Karpas-422 (cell line): ENCODE data around the gene HSD17B10. TPM values are rescaled to one million over a fixed set of nuclear protein-coding genes. Genes with fewer than 3 reads are reported as not detected.

Experiments used
- DNase-seq: peaks from one replicate; pipeline ENCODE4 v3.0.0-alpha.2; 2015
- H2AFZ ChIP-seq: fragments of 200-600 bp; sonication (generic); 2 replicates; pipeline ENCODE4 v1.6.1; 2014; ENCODE audit warnings: antibody characterized with exemption, low read length, mixed read lengths
- H3K27ac ChIP-seq: fragments of 200-600 bp; sonication (generic); 2 replicates; pipeline ENCODE4 v1.5.1; 2014; ENCODE audit warnings: mild to moderate bottlenecking, low read length, moderate library complexity
- H3K27me3 ChIP-seq: fragments of 200-600 bp; sonication (generic); 2 replicates; pipeline ENCODE4 v1.6.1; 2014; ENCODE audit warnings: low read length, mixed read lengths
- H3K36me3 ChIP-seq: fragments of 200-600 bp; sonication (generic); 2 replicates; pipeline ENCODE4 v1.6.1; 2014; ENCODE audit warnings: low read length, mixed read lengths; ENCODE audit not compliant: insufficient read depth
- H3K4me1 ChIP-seq: fragments of 200-600 bp; sonication (generic); 2 replicates; pipeline ENCODE4 v1.6.1; 2014; ENCODE audit warnings: mild to moderate bottlenecking, low read length, mixed read lengths
- H3K4me2 ChIP-seq: fragments of 200-600 bp; sonication (generic); 2 replicates; pipeline ENCODE4 v1.6.1; 2014; ENCODE audit warnings: low read length, low read depth, mild to moderate bottlenecking; ENCODE audit not compliant: poor library complexity, severe bottlenecking
- H3K4me3 ChIP-seq: fragments of 200-600 bp; sonication (generic); 2 replicates; pipeline ENCODE4 v1.5.1; 2014; ENCODE audit warnings: mild to moderate bottlenecking, antibody characterized with exemption, low read length, mixed read lengths
- H3K79me2 ChIP-seq: fragments of 200-600 bp; sonication (generic); 2 replicates; pipeline ENCODE4 v1.6.1; 2014; ENCODE audit warnings: mild to moderate bottlenecking, low read length, mixed read lengths
- H3K9ac ChIP-seq: fragments of 200-600 bp; sonication (generic); 2 replicates; pipeline ENCODE4 v1.6.0; 2014; ENCODE audit warnings: low read length
- H3K9me2 ChIP-seq: fragments of 200-600 bp; sonication (generic), shearing (Covaris generic); replicated peaks from 2 replicates; pipeline ENCODE4 v1.6.0; 2014; ENCODE audit warnings: mild to moderate bottlenecking, low read length, moderate library complexity; ENCODE audit not compliant: insufficient read depth
- H3K9me3 ChIP-seq: fragments of 300-700, 200-600 bp; sonication (generic); 2 replicates; pipeline ENCODE4 v1.6.1; 2014; ENCODE audit warnings: low read length, mixed read lengths
- H4K20me1 ChIP-seq: fragments of 200-600 bp; sonication (generic); 2 replicates; pipeline ENCODE4 v1.6.1; 2014; ENCODE audit warnings: mild to moderate bottlenecking, antibody characterized with exemption, low read length, low read depth; ENCODE audit not compliant: insufficient read depth
- total RNA-seq: library from RNA; depleted of rRNA; stranded (reverse); fragments of >200 nt; shearing (Covaris generic); gene quantifications from 2 replicates; pipeline ENCODE4 v1.2.3, GENCODE V29; 2014; ENCODE audit warnings: low replicate concordance

HSD17B10 gene
- total RNA-seq, 1 experiment from 2014 or later = 115 TPM

- Histone ChIP-seq H3K27me3 (no peaks in the 10 kb centered on the region), H3K79me2 (no peaks in the 10 kb centered on the region), H3K27ac (no peak overlapping the region), H3K9me2 (no peaks in the 10 kb centered on the region), H3K9me3 (no peaks in the 10 kb centered on the region), H3K4me2 (peak overlapping the region; percentile 73), H3K4me1 (peaks cover 5% of the 10 kb centered on the region), H4K20me1 (no peaks in the 10 kb centered on the region), H3K4me3 (peak overlapping the region; percentile 64), H2AFZ (peak overlapping the region; percentile 7; the same call in 1 of the 2 replicates), H3K36me3 (no peaks in the 10 kb centered on the region), H3K9ac (peak overlapping the region; percentile 59)
- DNase-seq = peak; percentile 88
Observed at GRCh38 chrX:53441531-53442321, 7.6 kb upstream of the HSD17B10 start.

GRCh38 chrX:53440621-53441517 is 6.7 kb upstream of the HSD17B10 start:
- no peaks in the 10 kb centered on the region for H3K9me2 ChIP-seq
- no peak for DNase-seq
- H2AFZ ChIP-seq = 0 out of 2 replicates have a peak overlapping the region, but pooled peaks have one; percentile 7
- peak overlapping the region; percentile 59 for H3K9ac ChIP-seq
- peak overlapping the region; percentile 64 for H3K4me3 ChIP-seq
- H3K36me3 ChIP-seq = no peaks in the 10 kb centered on the region
- no peaks in the 10 kb centered on the region for H3K27me3 ChIP-seq
- no peaks in the 10 kb centered on the region for H4K20me1 ChIP-seq
- peaks cover 5% of the 10 kb centered on the region for H3K4me1 ChIP-seq
- peak overlapping the region; percentile 73 for H3K4me2 ChIP-seq
- no peaks in the 10 kb centered on the region for H3K79me2 ChIP-seq
- H3K27ac ChIP-seq = no peak overlapping the region
- no peaks in the 10 kb centered on the region for H3K9me3 ChIP-seq

GRCh38 chrX:53440101-53440500 is 5.9 kb upstream of the HSD17B10 start:
- no peaks in the 10 kb centered on the region for H3K27me3 ChIP-seq
- no peak overlapping the region for H3K9ac ChIP-seq
- no peak overlapping the region for H3K4me2 ChIP-seq
- H3K79me2 ChIP-seq = no peaks in the 10 kb centered on the region
- no peak overlapping the region for H3K27ac ChIP-seq
- H3K4me1 ChIP-seq = peaks cover 9% of the 10 kb centered on the region
- no peaks in the 10 kb centered on the region for H3K36me3 ChIP-seq
- no peak overlapping the region for H3K4me3 ChIP-seq
- DNase-seq = no peak
- no peaks in the 10 kb centered on the region for H3K9me3 ChIP-seq
- H2AFZ ChIP-seq = no peak overlapping the region
- no peaks in the 10 kb centered on the region for H3K9me2 ChIP-seq
- no peaks in the 10 kb centered on the region for H4K20me1 ChIP-seq

GRCh38 chrX:53438832-53439230 is 4.7 kb upstream of the HSD17B10 start:
- Histone ChIP-seq H3K9me2 (no peaks in the 10 kb centered on the region), H3K27me3 (no peaks in the 10 kb centered on the region), H3K4me3 (no peak overlapping the region), H2AFZ (no peak overlapping the region), H4K20me1 (no peaks in the 10 kb centered on the region), H3K79me2 (peaks cover 3% of the 10 kb centered on the region), H3K9me3 (no peaks in the 10 kb centered on the region), H3K9ac (no peak overlapping the region), H3K27ac (no peak overlapping the region), H3K36me3 (no peaks in the 10 kb centered on the region), H3K4me2 (no peak overlapping the region), H3K4me1 (peaks cover 16% of the 10 kb centered on the region)
- no peak for DNase-seq

- Histone ChIP-seq H2AFZ (no peak overlapping the region), H3K27me3 (no peaks in the 10 kb centered on the region), H4K20me1 (no peaks in the 10 kb centered on the region), H3K4me2 (no peak overlapping the region), H3K9ac (no peak overlapping the region), H3K79me2 (peaks cover 8% of the 10 kb centered on the region), H3K4me3 (no peak overlapping the region), H3K27ac (no peak overlapping the region), H3K36me3 (no peaks in the 10 kb centered on the region), H3K4me1 (peaks cover 18% of the 10 kb centered on the region), H3K9me3 (no peaks in the 10 kb centered on the region), H3K9me2 (no peaks in the 10 kb centered on the region)
- no peak for DNase-seq
Observed at GRCh38 chrX:53438174-53438831, 4.1 kb upstream of the HSD17B10 start.

- Histone ChIP-seq H3K27me3 (no peaks in the 10 kb centered on the region), H2AFZ (no peak overlapping the region), H3K79me2 (peaks cover 13% of the 10 kb centered on the region), H3K9me3 (no peaks in the 10 kb centered on the region), H3K9ac (no peak overlapping the region), H3K9me2 (no peaks in the 10 kb centered on the region), H3K4me2 (no peak overlapping the region), H3K36me3 (no peaks in the 10 kb centered on the region), H4K20me1 (no peaks in the 10 kb centered on the region), H3K4me1 (peaks cover 21% of the 10 kb centered on the region), H3K27ac (no peak overlapping the region), H3K4me3 (no peak overlapping the region)
- no peak for DNase-seq
Observed at GRCh38 chrX:53437206-53437605, 3.0 kb upstream of the HSD17B10 start.

GRCh38 chrX:53435997-53436396 is 1.8 kb upstream of the HSD17B10 start:
- no peak overlapping the region for H3K27ac ChIP-seq
- H3K4me3 ChIP-seq = no peak overlapping the region
- H3K79me2 ChIP-seq = peaks cover 16% of the 10 kb centered on the region
- H4K20me1 ChIP-seq = no peaks in the 10 kb centered on the region
- no peak overlapping the region for H3K4me2 ChIP-seq
- no peak overlapping the region for H2AFZ ChIP-seq
- no peaks in the 10 kb centered on the region for H3K9me2 ChIP-seq
- H3K36me3 ChIP-seq = no peaks in the 10 kb centered on the region; the same call in 1 of the 2 replicates
- H3K4me1 ChIP-seq = peaks cover 16% of the 10 kb centered on the region
- H3K9me3 ChIP-seq = no peaks in the 10 kb centered on the region
- peak; percentile 90 for DNase-seq
- no peaks in the 10 kb centered on the region for H3K27me3 ChIP-seq
- H3K9ac ChIP-seq = no peak overlapping the region

GRCh38 chrX:53430231-53430630 is 3.9 kb downstream of the HSD17B10 start:
- no peak for DNase-seq
- Histone ChIP-seq H3K9me2 (no peaks in the 10 kb centered on the region), H3K79me2 (peaks cover 16% of the 10 kb centered on the region)

More at GRCh38 chrX:53430231-53430630, 3.9 kb downstream of the HSD17B10 start:
- Histone ChIP-seq H3K9me3 (no peaks in the 10 kb centered on the region), H3K27me3 (no peaks in the 10 kb centered on the region), H3K4me1 (peaks cover 14% of the 10 kb centered on the region), H3K4me3 (no peak overlapping the region), H2AFZ (no peak overlapping the region), H3K36me3 (no peaks in the 10 kb centered on the region; the same call in 1 of the 2 replicates), H4K20me1 (no peaks in the 10 kb centered on the region), H3K9ac (no peak overlapping the region), H3K4me2 (no peak overlapping the region), H3K27ac (no peak overlapping the region)
